Nephron progenitor cell (in vitro differentiated cells): ENCODE data around the gene PCID2.

ENCODE experiments used
- DNase-seq: peaks from one replicate; pipeline ENCODE4 v3.0.0; 2021
- H3K27ac Mint-ChIP-seq: 2 replicates; pipeline ENCODE4 v1.8.0; 2021; ENCODE audit warnings: mild to moderate bottlenecking, moderate library complexity, mixed read lengths
- H3K27me3 Mint-ChIP-seq: 2 replicates; pipeline ENCODE4 v1.8.0; 2021; ENCODE audit warnings: mild to moderate bottlenecking, low read depth, mixed read lengths; ENCODE audit not compliant: poor library complexity
- H3K36me3 Mint-ChIP-seq: 2 replicates; pipeline ENCODE4 v1.8.0; 2021; ENCODE audit warnings: low read depth, mixed read lengths
- H3K4me1 Mint-ChIP-seq: 2 replicates; pipeline ENCODE4 v1.8.0; 2021; ENCODE audit warnings: mixed read lengths
- H3K4me3 Mint-ChIP-seq: 2 replicates; pipeline ENCODE4 v1.8.0; 2021; ENCODE audit warnings: mild to moderate bottlenecking, moderate library complexity, mixed read lengths
- H3K9me3 Mint-ChIP-seq: 2 replicates; pipeline ENCODE4 v1.8.0; 2021; ENCODE audit warnings: mild to moderate bottlenecking, moderate library complexity, mixed read lengths
- TF ChIP-seq, protein P1 (sequence below): fragments of 200-600 bp; sonication (generic); IDR thresholded peaks from 2 replicates; pipeline ENCODE4 v1.5.0; 2021; ENCODE audit warnings: antibody characterized with exemption

The PCID2 gene

GRCh38 chr13:113146750-113147149, 61.7 kb downstream of the PCID2 start:
- Mint-ChIP-seq H3K27me3 (peaks cover 25% of the 10 kb centered on the region), H3K4me3 (no peak overlapping the region), H3K9me3 (no peaks in the 10 kb centered on the region), H3K4me1 (peaks cover 18% of the 10 kb centered on the region), H3K36me3 (no peaks in the 10 kb centered on the region), H3K27ac (no peak overlapping the region)
- TF ChIP-seq, protein P1, sequence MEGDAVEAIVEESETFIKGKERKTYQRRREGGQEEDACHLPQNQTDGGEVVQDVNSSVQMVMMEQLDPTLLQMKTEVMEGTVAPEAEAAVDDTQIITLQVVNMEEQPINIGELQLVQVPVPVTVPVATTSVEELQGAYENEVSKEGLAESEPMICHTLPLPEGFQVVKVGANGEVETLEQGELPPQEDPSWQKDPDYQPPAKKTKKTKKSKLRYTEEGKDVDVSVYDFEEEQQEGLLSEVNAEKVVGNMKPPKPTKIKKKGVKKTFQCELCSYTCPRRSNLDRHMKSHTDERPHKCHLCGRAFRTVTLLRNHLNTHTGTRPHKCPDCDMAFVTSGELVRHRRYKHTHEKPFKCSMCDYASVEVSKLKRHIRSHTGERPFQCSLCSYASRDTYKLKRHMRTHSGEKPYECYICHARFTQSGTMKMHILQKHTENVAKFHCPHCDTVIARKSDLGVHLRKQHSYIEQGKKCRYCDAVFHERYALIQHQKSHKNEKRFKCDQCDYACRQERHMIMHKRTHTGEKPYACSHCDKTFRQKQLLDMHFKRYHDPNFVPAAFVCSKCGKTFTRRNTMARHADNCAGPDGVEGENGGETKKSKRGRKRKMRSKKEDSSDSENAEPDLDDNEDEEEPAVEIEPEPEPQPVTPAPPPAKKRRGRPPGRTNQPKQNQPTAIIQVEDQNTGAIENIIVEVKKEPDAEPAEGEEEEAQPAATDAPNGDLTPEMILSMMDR = no peak
- DNase-seq = no peak

GRCh38 chr13:113145911-113146598, 62.4 kb downstream of the PCID2 start:
- no peaks in the 10 kb centered on the region for H3K9me3 Mint-ChIP-seq
- H3K4me1 Mint-ChIP-seq = peaks cover 11% of the 10 kb centered on the region
- no peak for DNase-seq
- H3K27me3 Mint-ChIP-seq = peaks cover 18% of the 10 kb centered on the region
- no peak overlapping the region for H3K27ac Mint-ChIP-seq
- no peaks in the 10 kb centered on the region for H3K36me3 Mint-ChIP-seq
- TF ChIP-seq, protein P1 = no peak
- H3K4me3 Mint-ChIP-seq = no peak overlapping the region

GRCh38 chr13:113145496-113145895, 63.0 kb downstream of the PCID2 start:
- TF ChIP-seq, protein P1 = no peak
- peaks cover 6% of the 10 kb centered on the region for H3K4me1 Mint-ChIP-seq
- DNase-seq = no peak
- no peaks in the 10 kb centered on the region for H3K9me3 Mint-ChIP-seq
- peaks cover 17% of the 10 kb centered on the region for H3K27me3 Mint-ChIP-seq
- H3K4me3 Mint-ChIP-seq = no peak overlapping the region
- no peaks in the 10 kb centered on the region for H3K36me3 Mint-ChIP-seq
- H3K27ac Mint-ChIP-seq = no peak overlapping the region

DNA sequence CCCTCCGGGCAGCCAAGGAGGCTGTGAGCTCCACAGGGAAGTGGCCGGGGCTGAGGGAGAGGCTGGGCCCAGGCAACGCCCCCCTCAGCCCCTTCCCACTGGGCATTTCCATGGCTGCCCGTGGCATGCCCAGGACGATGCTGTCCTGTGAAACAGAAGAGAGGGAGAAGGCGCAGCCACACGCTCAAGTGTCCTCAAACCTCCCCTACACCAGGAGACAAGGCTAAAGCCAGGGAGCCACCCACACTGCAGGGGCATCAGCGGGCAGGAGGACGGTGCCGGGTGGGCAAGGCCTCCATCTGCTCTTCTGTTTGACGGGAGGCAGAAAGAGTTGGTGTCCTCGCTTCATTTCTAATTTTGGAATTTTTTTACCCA, 64.2 kb downstream of the PCID2 start:
- Mint-ChIP-seq H3K4me1 (peaks cover 5% of the 10 kb centered on the region), H3K4me3 (no peak overlapping the region), H3K27me3 (peaks cover 14% of the 10 kb centered on the region), H3K36me3 (no peaks in the 10 kb centered on the region), H3K9me3 (no peaks in the 10 kb centered on the region), H3K27ac (no peak overlapping the region)
- TF ChIP-seq, protein P1 = no peak
- no peak for DNase-seq

DNA sequence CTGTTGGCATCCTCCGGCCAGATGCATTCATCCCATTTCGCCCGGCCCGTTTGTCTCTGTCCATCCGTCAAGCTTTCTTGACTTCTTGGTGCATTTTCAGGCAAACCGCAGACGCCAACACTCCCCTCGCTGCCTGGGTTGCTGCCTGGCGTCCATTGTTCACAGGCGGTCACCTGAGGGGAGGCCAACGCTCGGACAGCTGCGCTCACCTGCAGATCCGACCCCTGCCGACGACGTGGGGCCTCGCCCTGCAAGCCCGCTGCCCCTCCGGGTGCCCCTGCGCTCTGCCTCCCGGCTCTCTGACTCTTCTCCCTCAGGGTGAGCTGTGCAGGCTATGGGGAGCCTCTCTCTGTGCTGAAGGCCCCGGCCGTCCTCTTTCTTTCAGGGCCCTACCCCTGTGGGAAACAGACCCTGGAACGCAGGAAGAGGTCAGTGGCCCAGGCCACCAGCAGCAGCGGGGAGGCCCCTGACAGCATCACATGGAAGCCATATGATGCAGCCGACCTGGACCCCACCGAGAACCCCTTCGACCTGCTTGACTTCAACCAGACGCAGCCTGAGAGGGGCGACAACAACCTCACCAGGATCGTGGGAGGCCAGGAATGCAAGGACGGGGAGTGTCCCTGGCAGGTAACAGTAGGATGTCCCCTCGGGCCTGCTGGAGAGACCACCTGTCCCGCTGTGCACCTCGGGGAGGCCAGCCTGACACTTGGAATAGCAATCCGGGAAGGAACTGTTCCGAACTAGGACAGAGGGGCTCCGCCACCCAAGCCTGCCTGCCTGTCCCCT, 64.8 kb downstream of the PCID2 start:
- Mint-ChIP-seq H3K27ac (no peak overlapping the region), H3K27me3 (peaks cover 17% of the 10 kb centered on the region), H3K9me3 (no peaks in the 10 kb centered on the region), H3K4me1 (peaks cover 11% of the 10 kb centered on the region), H3K36me3 (no peaks in the 10 kb centered on the region), H3K4me3 (no peak overlapping the region)
- DNase-seq = no peak
- TF ChIP-seq, protein P1 = no peak

DNA sequence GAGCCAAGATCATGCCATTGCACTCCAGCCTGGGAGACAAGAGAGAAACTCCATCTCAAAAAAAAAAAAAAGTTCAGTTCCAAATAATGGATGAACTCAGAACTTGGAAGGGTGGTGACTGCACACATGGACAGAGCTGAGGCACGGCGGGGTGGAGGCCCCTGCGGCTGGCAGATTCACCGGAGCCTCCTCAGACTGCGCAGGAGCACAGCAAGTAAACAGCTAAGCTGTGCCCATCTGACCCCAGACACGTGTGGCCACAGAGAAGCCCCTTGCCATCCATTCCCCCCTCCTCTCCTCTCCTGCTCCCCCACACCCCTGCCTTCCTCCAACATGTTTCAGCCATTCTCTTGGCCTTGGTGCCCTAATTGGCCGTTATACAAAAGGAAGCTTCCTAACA, 65.6 kb downstream of the PCID2 start:
- H3K27ac Mint-ChIP-seq = no peak overlapping the region
- no peak overlapping the region for H3K4me3 Mint-ChIP-seq
- peaks cover 21% of the 10 kb centered on the region for H3K27me3 Mint-ChIP-seq
- no peaks in the 10 kb centered on the region for H3K36me3 Mint-ChIP-seq
- no peaks in the 10 kb centered on the region for H3K9me3 Mint-ChIP-seq
- TF ChIP-seq, protein P1 = no peak
- DNase-seq = no peak
- peaks cover 11% of the 10 kb centered on the region for H3K4me1 Mint-ChIP-seq
